GM20000 (cell line): Measurements from ENCODE around the gene ZNF414.
"Not testable (repeated sequence)": the region's sequence is repeated elsewhere in the genome, so short reads cannot be mapped to it uniquely, and the experiment has no call there.

Source experiments
- DNase-seq: peaks from one replicate; pipeline ENCODE4 v3.0.0; 2012; ENCODE audit warnings: low spot score
- CTCF ChIP-seq: IDR thresholded peaks from 2 replicates; pipeline ENCODE4 v1.5.1; 2012; ENCODE audit warnings: mild to moderate bottlenecking, control low read depth; ENCODE audit errors: extremely low read depth, missing control alignments

ZNF414 gene

DNA sequence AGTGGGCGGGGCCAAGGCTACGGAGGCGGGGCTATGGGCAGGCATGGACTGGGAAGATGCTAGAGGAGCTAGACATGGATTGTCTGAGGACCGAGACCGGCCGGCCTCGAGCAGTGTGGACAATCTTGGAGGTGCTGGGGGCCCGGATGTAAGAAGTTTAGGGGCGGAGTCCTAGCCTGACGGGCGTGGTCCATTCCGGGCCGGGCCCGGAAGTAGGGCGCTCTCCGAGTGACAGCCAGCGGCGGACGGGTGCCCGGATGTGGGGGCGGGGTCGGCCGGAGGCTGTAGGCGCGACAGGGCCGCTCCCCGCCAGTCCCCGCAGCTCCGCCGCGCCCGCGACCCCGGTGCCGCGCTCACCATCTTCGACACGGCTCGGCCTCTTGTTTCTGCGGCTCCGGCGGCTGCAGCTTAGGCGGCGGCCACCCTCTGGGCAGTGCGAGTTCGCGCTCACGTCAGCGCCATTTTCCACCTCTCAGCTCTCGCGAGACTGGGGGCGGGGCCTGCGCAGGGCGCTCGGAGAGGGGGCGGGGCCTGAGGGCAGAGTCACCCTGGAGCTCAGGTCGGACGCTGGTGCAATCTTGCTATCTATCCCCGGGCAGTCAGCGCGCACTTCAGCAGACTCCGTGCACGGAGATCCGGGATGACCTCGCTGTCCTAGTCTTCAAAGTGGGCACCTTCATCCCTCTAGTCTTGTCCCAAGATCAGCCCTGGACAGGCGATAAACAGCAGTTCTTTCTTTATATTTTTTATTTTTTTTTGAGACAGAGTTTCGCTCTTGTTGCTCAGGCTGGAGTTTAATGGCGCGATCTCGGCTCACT, at the start of gene ZNF414:
Gene ZNF414, minus strand, starts transcription at position 481 of the 818 bp plus-strand sequence. Its CDS starts 121 bp downstream, at position 360.
- no peak for TF ChIP-seq CTCF
- DNase-seq: peak; percentile 100

DNA sequence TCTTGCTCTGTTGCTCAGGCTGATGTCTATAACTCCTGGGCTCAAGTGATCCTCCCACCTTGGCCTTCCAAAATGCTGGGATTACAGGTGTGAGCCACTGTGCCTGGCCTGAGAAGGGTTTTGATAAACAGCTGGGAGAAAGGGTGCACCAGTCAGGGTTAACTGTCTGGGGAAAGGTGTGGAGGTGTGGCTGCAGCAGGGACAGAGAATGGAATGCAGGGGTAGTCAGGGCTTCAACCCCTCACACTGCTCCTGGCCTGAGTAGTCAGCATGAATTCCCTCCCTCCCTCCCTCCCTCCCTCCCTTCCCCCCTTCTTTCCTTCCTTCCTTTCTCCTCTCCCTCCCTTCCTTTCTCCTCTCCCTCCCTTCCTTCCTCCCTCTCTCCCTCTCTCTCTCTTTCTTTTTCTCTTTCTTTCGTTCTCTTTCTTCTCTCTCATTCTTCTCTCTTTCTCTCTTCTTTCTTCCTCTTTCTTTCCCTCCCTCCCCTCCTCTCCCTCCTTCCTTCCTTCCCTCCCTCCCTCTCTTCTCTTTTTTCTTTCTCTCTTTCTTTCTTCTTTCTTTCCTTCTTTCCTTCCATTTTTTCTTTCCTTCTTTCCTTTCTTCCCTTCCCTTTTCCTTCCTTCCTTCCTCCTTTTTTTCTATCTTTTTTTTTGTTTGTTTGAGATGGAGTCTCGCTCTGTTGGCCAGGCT, 47.3 kb upstream of the ZNF414 start:
- no peak for TF ChIP-seq CTCF
- no peak for DNase-seq

GRCh38 chr19:8558325-8558724, 44.4 kb upstream of the ZNF414 start:
- TF ChIP-seq CTCF: no peak
- DNase-seq: no peak

DNA sequence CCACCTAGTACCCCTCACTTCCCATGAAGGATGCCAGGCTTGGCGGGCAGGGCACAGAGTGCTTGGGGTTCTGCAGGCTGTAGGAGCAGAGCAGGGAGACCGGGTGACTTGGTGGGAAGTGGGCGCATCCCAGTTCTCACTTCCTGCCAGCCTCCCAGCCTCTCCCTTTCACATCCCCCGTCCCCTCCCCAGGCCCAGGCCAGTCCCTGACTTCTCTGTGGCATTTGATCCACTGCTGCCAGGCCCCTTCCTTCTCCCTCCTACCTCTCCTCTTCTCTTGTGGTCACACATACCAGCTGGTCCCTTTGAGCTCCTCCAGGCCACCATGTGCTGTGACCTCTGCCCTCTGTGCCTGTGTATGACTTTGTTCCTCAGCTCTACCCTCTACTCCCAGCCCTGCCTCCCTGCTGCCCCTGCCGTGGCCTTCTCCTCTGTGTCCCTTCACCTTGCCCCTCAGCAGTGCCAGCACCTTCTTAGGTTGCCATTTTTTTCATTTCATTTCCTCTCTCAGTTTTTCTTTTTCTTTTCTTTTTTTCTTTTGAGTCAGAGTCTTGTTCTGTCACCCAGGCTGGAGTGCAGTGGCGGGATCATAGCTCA, 43.8 kb upstream of the ZNF414 start:
- no peak for DNase-seq
- TF ChIP-seq CTCF: no peak

- not testable (repeated sequence) for DNase-seq
Observed at GRCh38 chr19:8553729-8554128, 39.8 kb upstream of the ZNF414 start.

DNA sequence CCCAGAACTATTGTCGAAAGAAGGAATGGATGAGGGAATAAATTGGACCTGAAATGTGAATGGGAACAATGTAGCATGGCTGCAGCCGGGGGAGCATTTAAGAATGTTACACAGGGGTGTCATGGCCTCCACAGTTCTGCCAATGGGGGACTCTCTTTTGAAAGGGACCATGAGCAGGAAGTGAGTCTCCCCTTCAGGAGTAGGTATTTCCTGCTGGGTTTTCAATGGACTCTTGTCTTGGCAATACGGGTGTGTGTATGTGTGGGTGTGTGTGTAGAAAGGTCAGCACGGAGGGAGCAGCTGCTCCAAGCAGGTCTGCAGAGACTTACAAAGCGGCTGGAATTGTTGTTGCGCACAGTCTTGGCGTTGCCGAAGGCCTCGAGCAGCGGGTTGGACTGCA, 38.8 kb upstream of the ZNF414 start:
- DNase-seq: no peak
- no peak for TF ChIP-seq CTCF

DNA sequence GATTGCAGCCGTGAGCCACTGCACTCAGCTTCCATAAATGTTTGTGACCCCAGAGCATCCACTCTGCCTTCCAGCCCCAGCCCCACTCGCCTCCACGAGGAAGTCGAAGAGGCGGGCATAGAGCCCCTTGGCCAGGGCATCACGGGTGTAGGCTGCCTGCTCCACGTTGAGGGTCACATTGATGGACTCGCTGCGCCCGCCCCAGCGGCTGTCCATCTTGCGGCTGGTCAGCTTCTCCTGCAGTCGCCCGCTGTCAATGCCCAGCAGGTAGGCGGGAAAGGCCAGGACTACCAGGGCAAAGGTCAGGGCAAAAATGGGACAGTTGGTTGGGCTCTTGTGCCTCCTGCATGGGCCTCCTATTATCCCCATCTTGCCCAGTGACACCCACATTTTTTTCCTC, 36.1 kb upstream of the ZNF414 start:
- DNase-seq: no peak
- TF ChIP-seq CTCF: no peak
